GM06990 (cell line): ENCODE measurements around the gene EIF4G2.

Experiments used
- DNase-seq: peaks from one replicate; pipeline ENCODE4 v3.0.0-alpha.2; 2011; ENCODE audit not compliant: insufficient read length; ENCODE audit errors: extremely low read depth
- H3K27me3 ChIP-seq: replicated peaks from 2 replicates; pipeline ENCODE4 v1.6.0; 2011; ENCODE audit warnings: low read length; ENCODE audit not compliant: control insufficient read depth, insufficient read depth
- H3K36me3 ChIP-seq: 2 replicates; pipeline ENCODE4 v1.5.1; 2011; ENCODE audit warnings: low read length; ENCODE audit not compliant: control insufficient read depth, insufficient read depth
- H3K4me3 ChIP-seq: replicated peaks from 2 replicates; pipeline ENCODE4 v1.5.1; 2011; ENCODE audit warnings: low read depth, mild to moderate bottlenecking, control low read depth, low read length
- CTCF ChIP-seq: IDR thresholded peaks from 2 replicates; pipeline ENCODE4 v1.5.1; 2011; ENCODE audit warnings: low read length, control low read depth, mild to moderate bottlenecking, inconsistent platforms; ENCODE audit not compliant: insufficient read depth, poor library complexity, severe bottlenecking

EIF4G2 gene

GRCh38 chr11:10771457-10771856, 37.3 kb downstream of the EIF4G2 start:
- Histone ChIP-seq H3K27me3 (no peaks in the 10 kb centered on the region), H3K4me3 (no peak overlapping the region), H3K36me3 (peaks cover 16% of the 10 kb centered on the region)
- DNase-seq, result no peak
- no peak for TF ChIP-seq CTCF

GRCh38 chr11:10770626-10771254, 38.0 kb downstream of the EIF4G2 start:
- DNase-seq, result no peak

GRCh38 chr11:10764412-10764811, 44.3 kb downstream of the EIF4G2 start:
- Histone ChIP-seq H3K36me3 (peaks cover 4% of the 10 kb centered on the region), H3K27me3 (no peaks in the 10 kb centered on the region), H3K4me3 (no peak overlapping the region)
- no peak for TF ChIP-seq CTCF
- DNase-seq, result no peak

More at GRCh38 chr11:10770626-10771254, 38.0 kb downstream of the EIF4G2 start:
- TF ChIP-seq CTCF, result peak; percentile 85
- Histone ChIP-seq H3K36me3 (peaks cover 13% of the 10 kb centered on the region), H3K4me3 (no peak overlapping the region), H3K27me3 (no peaks in the 10 kb centered on the region)

GRCh38 chr11:10763766-10764165, 45.0 kb downstream of the EIF4G2 start:
- Histone ChIP-seq H3K4me3 (no peak overlapping the region), H3K27me3 (no peaks in the 10 kb centered on the region), H3K36me3 (peaks cover 2% of the 10 kb centered on the region)
- no peak for DNase-seq
- no peak for TF ChIP-seq CTCF

- TF ChIP-seq CTCF, result no peak
- H3K4me3 ChIP-seq, result no peak overlapping the region
- H3K27me3 ChIP-seq, result no peaks in the 10 kb centered on the region
- peaks cover 5% of the 10 kb centered on the region for H3K36me3 ChIP-seq
- no peak for DNase-seq
Measured at GRCh38 chr11:10762913-10763421, 45.8 kb downstream of the EIF4G2 start.
